ENCODE results near the gene CD34.
"Not testable (repeated sequence)": the region's sequence is repeated elsewhere in the genome, so short reads cannot be mapped to it uniquely, and the experiment has no call there.

Gene CD34, protein sequence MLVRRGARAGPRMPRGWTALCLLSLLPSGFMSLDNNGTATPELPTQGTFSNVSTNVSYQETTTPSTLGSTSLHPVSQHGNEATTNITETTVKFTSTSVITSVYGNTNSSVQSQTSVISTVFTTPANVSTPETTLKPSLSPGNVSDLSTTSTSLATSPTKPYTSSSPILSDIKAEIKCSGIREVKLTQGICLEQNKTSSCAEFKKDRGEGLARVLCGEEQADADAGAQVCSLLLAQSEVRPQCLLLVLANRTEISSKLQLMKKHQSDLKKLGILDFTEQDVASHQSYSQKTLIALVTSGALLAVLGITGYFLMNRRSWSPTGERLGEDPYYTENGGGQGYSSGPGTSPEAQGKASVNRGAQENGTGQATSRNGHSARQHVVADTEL

DNA sequence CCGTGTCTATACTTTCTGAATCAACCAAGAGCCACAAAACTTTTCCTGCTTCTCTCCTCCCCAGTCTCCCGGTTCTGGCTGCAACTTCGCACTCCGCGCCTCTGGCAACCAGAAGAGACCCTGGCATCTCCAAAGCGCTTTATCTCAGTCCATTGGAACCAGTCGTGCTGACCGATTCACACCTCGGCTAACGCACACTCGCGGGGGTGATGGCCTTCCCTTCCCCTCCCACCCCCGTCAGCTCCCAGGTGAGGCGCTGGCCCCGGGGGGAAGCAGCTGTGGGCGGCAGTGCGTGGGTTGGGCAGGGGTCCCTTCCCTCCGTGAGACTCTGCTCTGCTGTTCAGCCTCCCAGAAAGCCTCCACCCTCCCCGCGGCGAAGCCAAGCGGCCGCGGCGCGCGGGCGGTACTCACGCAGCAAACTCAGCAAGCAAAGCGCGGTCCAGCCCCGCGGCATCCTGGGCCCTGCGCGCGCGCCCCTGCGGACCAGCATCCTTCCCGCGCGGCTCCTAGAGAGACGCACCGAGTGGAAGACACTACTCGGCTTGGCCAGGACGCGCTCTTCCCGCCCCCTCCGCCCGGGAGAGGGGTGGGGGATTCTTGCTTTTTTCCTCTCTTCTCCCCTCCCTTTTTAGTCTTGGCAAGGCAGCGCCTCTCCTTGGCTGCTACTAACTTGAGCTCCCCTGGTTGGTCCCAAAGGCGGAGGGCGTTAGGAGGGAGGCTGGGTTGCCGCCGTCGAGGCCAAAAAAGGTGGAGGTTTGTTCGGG lies at the start of gene CD34:
Gene CD34, minus strand, starts transcription at position 535 of the 764 bp plus-strand sequence. Its CDS starts 45 bp downstream, at position 490.
- DNase-seq (ENCODE audit: low spot score), result peak; percentile 74

DNA sequence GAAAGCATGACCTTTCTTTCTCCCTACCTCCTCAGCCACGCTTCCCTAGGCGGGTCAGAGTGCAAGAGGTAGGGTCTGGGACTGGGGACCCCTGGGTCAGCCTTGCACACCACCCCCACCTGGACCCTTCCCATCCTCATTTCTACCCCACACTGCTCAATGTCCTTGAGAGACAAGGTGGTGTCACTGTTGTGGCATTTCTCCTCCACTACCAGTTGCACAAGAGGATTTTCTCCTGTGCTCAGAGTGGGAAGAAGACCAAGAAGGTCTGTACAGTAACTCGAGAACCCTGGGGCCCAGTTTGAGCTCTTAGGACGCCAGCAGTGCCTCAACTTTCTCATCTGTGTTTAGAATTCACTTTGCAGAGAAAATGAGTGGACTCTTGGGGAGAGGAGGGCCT lies 49.4 kb upstream of the CD34 start:
- DNase-seq (ENCODE audit: low spot score), result no peak

DNA sequence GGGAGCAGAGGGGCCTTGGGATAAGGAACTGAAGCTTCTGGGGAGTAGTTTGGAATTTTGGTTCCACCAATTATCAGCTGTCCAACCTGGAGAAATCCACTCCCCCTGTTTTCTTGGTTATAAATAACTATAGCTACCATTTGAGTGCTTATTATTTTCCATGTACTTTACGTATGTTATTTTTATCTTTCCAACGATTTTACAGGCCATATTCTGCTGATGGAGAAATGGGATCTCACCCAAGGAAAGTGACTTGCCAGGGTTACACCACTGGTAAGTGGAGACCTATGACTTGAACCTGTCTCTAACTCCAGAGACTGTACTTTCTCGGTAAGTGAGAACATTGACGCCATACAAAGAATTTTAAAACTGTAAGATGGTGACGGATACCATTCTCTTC lies 49.0 kb upstream of the CD34 start:
- DNase-seq (ENCODE audit: low spot score), result no peak

DNA sequence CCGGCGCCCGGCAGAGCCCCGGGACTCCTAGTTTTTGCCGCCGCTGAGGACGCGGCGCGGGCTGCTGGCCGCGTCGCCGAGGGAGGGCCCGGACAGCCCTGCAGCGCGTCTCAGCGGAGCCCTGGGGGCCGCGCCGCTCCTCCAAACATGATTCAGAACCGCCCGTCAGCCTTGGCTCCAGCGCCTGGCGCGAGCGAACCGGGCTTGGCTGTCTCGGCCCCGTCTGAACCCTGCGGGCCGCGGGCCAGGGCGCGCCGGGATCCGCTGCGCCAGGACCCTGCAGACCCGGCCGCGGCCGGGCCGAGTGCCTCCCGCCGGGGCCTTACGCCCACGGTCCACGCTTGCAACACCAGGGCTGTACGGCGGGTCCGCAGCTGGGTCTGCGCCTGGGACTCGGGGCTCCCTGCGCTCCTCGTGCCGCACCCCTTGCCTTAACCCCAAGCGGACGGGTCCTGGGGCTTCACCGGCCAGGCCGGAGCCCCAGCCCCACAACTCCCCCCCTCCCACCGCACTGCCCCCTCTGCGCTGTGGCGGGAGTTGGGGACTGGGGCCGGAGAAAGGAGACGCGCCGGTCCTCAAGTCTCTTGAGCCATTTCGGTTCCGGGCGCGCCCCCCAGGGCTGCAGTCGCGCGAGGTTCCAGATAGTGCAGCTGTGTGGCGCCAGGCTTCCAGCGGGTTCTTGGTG lies 48.4 kb upstream of the CD34 start:
- peak; percentile 69 for DNase-seq (ENCODE audit: low spot score)

DNA sequence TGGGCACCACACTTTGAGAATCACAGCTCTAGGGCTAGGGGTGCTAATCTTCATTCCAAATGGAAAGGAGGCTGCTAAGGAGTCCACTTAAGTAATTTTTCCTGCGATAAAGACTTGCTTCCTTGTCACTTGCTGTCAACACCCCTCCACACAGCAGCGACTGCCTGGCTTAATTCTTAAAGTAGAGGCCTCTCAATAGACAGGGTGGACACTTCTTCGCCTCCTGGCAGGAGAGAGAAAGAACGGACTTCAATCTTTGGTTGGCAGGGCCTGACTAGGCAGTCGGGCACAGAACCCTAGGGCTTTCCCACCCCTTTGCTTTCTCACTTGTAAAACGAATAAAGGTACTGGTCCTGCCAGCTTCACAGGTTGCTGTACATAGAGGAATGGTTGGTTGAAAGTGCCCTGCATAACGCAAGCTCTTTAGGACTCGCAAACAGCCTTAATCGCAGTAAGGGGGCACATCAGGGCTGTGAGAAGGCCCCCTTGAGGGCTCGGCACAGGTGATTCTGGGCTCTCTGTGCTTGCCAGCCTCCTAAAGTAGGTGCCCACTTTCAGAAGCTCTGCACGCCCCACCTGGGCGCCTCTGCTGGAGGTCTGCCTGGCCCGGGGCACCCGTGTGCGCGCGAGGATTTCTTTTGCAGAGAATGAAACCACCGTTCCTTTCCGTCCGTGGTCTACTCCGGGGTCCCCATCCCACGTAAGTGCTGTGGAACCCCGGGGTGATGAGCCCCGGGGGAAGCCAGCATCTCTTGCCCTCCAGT lies 47.6 kb upstream of the CD34 start:
- DNase-seq (ENCODE audit: low spot score), result no peak

DNA sequence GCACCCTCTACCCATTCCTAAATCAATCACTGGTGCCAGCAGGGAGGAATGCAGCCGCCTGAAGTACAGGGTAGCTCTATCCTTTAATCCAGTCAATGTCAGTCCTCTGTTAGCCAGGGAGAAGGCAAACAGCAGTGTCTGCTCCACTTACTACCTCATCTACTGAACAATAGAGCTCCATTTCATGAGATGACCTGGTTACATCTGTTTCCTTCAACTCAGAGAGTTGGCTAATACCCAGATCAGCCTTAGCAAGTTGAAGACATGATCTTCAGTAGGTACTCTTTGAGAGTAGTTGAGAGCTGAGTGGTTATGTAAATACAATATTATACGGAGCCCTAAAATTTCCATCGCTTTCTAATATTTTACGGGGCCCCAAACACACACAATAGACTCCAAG lies 46.1 kb upstream of the CD34 start:
- DNase-seq (ENCODE audit: low spot score), result no peak

DNA sequence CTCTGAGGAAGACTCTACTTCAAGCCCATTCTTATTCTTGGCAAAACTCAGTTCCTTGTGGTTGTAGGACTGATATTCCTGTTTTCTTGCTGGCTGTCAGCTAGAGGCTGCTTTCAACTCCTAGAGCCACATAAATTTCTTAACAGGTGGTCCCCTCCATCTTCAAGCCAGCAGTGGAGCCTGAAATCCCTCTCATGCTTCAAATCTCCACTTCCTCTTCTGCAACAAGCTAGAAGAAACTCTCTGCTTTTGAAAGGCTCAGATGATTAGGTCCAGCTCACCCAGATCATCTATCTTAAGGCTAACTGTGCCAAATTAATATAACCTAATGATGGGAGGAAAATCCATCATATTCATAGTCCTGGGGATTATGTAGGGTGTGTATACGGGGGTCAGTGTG lies 43.2 kb upstream of the CD34 start:
- DNase-seq (ENCODE audit: low spot score), result no peak

DNA sequence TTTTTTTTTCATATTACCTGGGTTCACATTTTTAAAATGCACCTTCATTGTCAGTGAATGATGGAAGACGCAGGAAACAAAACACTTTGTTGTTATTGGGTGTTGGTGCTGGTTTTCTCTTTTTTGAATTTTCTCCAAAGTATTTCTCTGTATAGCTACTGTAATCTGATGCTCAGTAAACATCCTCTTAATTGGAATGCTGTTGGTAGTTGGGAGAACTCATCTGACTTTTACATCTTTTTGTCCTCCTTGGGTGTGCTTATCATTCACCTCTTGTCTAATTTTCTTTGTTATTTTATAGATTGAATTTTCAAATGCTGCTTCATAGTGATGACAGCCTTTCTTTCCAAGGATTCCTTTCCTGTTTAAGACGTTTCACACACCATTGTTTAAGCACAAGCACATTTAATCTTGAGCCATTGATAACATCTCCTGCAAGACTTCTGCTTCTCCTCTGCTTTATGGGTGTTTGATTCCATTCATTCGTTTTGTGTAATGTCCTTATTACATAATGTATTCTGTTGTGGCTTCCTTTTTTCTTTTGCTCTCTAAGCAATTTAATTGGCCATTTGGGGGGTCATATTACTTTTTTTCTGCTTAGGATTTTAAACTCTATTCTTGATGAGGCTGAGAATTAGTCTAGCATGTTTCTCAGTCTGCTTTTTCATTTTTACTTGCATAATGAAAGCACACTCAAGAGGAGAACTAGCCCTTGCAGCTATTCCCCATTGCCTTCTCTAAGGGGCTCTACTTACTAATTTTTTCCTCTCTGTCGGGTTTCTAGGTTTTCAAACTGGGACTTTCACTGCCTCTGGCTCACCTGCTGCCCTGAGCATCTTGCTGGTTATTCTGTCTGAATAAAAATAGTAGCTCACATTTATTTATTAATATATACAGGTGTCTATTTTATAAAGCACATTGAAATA lies 42.0 kb upstream of the CD34 start:
- DNase-seq (ENCODE audit: low spot score), result no peak

DNA sequence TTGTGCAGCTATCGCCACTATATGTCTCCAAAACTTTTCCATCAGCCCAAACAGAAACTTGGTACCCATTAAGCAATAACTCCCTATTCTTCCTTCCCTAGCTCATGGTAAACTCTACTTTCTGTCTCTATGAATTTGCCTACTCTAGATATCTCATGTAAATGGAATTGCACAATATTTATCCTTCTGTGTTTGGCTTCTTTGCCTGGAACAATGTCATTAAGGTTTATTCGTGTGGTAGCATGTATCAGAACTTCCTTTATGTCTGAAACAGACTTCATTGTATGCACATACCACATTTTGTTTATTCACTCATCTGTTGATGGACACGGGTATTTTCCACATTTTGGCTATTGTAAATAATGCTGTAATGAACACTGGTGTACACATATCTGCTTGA lies 40.7 kb upstream of the CD34 start:
- no peak for DNase-seq (ENCODE audit: low spot score)

DNA sequence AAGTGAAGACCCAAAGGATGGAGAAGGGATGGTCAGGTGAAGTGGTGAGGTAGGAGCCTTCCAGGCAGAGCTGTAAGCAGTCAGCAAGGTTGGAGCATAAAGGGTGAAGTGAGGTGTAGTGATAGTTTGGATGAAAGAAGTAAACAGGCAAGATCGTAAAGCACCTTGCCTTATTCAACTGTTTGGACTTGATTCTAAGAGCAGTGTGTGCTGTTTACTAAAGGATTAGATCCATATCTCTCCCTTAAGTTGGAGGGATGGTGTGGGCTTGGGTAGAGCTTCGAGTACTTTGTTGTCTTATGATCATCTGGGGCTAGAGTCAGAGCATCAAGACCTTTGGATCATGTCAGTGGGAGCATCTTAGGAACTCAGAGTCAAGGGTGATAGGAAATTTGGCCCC lies 39.8 kb upstream of the CD34 start:
- no peak for DNase-seq (ENCODE audit: low spot score)

DNA sequence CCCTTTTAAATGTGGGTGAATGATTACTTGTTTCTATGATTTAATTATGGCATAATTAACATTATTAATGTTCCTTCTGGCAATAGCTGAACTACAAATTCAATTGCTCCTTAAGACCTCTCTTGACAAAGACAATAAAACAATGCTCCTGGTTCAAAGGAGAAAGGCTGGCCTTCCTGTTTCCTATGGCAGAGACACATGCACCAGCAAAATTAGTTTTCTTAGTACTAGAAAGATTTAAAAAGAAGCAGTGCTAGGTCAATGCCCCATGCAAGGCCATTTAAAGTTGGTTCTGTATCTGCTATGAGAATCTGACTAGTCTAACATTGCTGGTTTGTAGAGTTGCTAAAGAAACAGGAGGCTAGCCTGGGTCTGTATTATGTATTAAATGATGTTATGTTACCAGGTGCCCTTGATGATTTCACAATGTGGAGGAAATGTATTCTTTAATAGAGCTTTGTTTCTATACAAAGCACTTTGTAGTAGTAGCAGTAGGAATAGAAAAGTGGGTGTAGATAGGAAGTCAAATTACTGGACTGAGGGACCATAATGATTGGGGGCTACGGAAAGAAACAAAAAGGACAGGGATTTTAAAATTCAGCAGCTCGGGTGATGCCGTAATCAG lies 38.8 kb upstream of the CD34 start:
- DNase-seq (ENCODE audit: low spot score), result no peak

DNA sequence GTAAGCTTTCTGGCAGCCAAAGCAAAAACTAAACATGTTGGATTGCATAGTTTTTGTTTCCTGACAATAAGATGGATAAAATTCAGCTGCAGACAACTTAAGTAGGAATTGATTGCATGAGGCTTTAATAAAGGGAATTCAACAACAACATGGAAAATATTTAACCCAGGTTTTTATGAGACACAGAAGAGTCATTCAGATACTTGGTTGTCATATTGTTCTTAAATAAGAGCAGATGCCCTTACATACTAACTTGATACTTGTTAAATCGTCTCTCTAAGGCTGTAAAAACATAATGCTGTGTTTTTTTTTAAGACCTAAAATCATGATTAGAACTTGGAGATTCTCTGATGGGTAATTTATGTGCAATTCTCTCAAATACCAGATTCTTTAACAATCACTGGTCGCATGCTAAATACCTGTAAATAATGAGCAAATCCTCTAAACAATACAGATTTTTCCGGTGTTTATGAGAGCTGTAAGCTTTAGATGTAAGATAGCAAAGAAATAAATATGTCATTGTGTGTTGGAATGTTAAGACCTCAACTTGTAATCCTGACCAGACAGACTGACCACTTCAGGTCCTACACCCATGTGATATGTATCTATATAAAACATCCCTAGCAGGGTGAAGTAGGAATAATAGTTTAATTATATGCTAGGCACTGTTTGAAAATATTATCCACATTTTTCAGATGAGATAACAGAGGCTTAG lies 37.8 kb upstream of the CD34 start:
- no peak for DNase-seq (ENCODE audit: low spot score)

DNA sequence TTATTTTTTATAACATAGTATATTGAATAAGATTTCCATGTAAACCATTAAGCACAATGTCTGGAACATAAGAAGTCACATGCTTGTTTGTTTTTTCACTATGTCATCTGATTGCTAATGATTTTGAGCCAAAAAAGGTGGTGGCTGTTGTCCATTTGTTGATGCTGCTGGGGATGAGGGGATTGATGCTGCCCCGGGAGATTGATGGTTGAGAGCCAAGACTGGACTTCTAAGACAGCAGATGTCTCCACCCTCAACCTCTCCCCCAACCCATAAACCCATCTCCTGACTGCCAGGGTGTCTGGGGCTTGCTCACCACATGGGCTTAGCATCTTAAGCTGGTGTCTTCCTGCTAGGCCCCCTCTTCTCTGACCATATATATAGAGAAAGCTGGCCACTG lies 35.8 kb upstream of the CD34 start:
- DNase-seq (ENCODE audit: low spot score), result no peak

DNA sequence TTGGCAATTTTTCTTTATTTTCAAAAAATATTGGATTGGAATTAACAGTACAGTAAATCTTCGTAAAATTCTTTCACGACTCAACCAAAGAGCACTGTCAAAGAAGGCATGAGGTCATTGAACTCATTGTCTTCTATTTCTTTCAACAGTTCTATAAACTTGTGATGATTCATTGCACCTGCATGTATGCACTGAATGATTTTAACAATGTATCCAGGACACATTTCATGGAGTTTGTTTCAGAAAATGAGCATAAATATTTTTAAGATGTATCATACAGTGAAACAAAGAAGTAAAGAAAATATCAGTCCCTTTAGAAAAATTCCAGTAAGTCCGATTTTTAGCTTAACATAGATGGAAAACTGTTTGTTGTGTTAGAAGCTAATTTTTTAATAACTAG lies 33.6 kb upstream of the CD34 start:
- DNase-seq (ENCODE audit: low spot score), result no peak

DNA sequence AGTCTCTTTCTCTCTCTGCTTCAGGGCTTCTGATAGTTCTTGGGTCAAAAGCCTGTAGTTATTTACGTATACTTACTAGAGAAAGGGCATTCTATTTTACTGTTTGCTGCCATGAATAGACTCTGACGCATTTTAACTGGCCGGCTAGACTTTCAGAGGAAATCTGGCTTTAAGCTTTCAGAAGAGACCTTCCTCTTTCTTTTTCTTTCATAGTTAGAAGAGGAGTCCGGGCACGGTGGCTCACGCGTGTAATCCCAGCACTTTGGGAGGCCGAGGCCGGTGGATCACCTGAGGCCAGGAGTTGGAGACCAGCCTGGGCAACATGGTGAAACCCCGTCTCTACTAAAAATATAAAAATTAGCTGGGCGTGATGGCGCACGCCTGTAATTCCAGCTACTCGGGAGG lies 31.4 kb upstream of the CD34 start:
- not testable (repeated sequence) for DNase-seq (ENCODE audit: low spot score)

DNA sequence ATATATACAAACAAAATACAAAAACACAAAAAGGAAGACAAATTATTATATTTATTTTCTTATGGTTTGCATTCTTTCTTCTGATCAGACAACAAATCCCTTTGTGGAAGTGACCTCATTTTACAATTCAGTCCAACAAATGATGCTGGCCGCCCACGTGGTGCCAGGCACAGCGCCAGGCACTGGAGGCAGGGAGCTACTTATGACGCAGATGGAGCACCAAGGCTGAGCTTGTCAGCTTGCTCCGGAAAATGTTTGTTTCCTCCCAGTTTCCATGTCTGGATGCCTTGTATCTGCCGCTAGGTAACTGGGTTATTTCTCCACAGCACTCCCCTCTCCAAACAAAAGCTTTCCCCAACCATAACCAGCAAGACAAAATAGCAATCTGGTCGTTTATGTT lies 30.7 kb upstream of the CD34 start:
- DNase-seq (ENCODE audit: low spot score), result no peak

DNA sequence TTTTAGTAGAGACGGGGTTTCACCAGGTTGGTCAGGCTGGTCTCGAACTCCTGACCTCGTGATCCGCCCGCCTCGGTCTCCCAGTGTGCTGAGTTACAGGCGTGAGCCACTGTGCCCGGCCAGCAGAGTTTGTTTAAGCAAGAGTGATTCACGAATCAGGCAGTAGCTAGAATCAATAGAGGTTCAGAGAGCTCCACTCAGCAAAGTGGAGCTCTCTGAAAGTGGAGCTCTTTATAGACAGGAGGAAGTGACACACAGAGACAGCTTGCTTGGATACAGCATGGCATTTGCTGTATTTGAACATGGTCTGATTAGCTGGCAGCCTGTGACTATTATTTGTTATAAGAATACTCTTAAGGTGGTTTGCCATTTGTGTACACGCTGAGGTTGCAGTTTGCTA lies 27.1 kb upstream of the CD34 start:
- DNase-seq (ENCODE audit: low spot score), result no peak

DNA sequence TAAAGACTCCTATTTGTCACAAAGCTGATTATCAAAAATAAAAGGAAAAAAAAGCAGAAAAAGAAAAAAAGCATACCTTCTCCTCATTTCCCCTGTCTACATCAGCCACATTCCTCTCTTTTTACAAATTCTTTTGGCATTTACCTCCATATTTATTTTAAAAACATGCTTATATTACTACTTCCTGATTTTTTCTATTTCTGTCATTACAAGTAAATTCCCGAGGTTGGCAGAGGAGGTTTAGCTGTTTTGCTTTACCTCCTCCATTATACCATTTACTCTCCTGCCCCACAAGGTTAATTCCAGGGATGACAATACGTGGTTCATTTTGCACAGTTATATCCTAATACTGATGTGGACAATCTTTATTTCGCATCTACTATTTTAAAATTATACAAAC lies 26.3 kb upstream of the CD34 start:
- DNase-seq (ENCODE audit: low spot score), result no peak

DNA sequence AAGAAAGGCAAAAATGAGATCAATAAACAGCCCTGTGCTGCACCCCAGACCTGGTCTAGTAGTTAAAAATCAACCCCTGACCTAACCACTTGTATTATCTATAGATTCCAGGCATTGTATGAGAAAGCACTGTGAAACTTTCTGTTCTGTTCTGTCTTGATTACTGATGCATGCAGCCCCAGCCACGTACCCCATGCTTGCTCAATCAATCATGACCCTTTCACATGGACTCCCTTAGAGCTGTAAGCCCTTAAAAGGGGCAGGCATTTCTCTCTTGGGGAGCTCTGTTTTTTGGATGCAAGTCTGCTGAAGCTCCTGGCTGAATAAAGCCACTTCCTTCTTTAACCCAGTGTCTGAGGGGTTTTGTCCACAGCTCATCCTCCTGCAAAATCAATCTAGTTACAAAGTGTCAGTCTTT lies 24.2 kb upstream of the CD34 start:
- DNase-seq (ENCODE audit: low spot score), result no peak

DNA sequence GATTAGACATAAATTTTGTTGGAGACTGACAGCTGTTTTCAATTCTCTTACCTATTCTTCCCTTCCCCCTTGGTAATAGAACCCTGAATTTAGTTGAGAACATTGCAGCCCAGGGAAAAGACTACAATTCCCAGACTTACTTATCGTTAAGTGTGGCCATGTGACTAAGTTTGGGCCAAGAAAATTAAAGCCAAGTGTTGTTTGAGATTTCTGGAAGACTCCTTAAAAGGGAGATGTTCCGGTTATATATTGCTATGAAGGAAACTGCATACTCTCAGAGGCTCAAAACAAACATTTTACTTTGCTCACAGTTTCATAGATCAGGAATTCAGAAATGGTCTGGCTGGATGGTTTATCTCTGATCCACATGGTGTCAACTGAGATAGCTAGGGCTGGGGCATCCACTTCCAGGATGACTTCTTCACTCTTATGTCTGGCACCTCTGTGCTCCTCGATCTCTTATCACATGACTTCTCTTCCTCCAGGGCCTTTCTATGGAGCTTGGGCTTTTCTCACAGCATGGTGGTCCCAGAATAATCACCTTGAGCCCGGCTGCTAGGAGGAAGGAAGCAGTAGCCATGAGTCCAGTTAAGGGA lies 22.4 kb upstream of the CD34 start:
- DNase-seq (ENCODE audit: low spot score), result no peak

Data from ecto neural progenitor cell (in vitro differentiated cells).